ENCODE measurements around the gene BRD4.

The BRD4 gene

GRCh38 chr19:15231271-15231670 is 101.1 kb downstream of the BRD4 start:
- H3K4me3 ChIP-seq (ENCODE audit: insufficient read depth, low read depth, low read length), result peak overlapping the region; percentile 30

DNA sequence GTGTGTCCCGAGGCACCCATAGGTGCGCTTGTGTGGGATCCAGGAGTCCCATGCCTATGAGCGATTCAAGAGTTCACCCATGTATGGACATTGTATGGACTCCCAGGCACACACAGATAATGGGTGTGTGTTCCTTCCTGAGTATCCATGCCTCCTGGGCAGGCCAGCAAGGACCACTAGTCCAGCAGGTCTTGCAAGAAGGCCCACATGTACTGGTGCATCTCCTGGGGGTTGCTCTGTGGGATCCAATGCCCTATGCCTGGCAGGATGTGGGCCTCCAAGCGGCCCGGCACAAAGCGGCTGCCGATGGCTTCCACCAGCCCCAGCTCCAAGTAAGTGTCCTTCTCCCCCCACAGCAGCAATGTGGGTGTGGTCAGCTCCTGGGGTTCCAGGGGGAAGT is 105.1 kb downstream of the BRD4 start:
- H3K36me3 ChIP-seq (ENCODE audit: control insufficient read depth, insufficient read depth, low read length), result no peaks in the 10 kb centered on the region
- 94 to 95% methylated on average over 7 of the region's 7 CpGs for WGBS, 2 experiments
- no peaks in the 10 kb centered on the region for H3K9me3 ChIP-seq (ENCODE audit: control insufficient read depth, low read length)
- peaks cover 12% of the 10 kb centered on the region for H3K27me3 ChIP-seq (ENCODE audit: control insufficient read depth, insufficient read depth, low read length, poor library complexity, severe bottlenecking)
- no peak overlapping the region for H3K27ac ChIP-seq (ENCODE audit: insufficient read depth, low read depth, low read length, poor library complexity, severe bottlenecking)
- H3K4me3 ChIP-seq (ENCODE audit: insufficient read depth, low read depth, low read length), result no peak overlapping the region
- no peaks in the 10 kb centered on the region for H3K4me1 ChIP-seq (ENCODE audit: control insufficient read depth, insufficient read depth, low read length)

More at GRCh38 chr19:15231271-15231670, 101.1 kb downstream of the BRD4 start:
- 94 to 97% methylated on average over 10 of the region's 10 CpGs for WGBS, 2 experiments
- peaks cover 19% of the 10 kb centered on the region for H3K27me3 ChIP-seq (ENCODE audit: control insufficient read depth, insufficient read depth, low read length, poor library complexity, severe bottlenecking)
- H3K36me3 ChIP-seq (ENCODE audit: control insufficient read depth, insufficient read depth, low read length), result peaks cover under 1% of the 10 kb centered on the region
- H3K4me1 ChIP-seq (ENCODE audit: control insufficient read depth, insufficient read depth, low read length), result no peaks in the 10 kb centered on the region
- H3K9me3 ChIP-seq (ENCODE audit: control insufficient read depth, low read length), result no peaks in the 10 kb centered on the region
- no peak overlapping the region for H3K27ac ChIP-seq (ENCODE audit: insufficient read depth, low read depth, low read length, poor library complexity, severe bottlenecking)

GRCh38 chr19:15225760-15226159 is 106.6 kb downstream of the BRD4 start:
- H3K27me3 ChIP-seq (ENCODE audit: control insufficient read depth, insufficient read depth, low read length, poor library complexity, severe bottlenecking), result no peaks in the 10 kb centered on the region
- no peak overlapping the region for H3K27ac ChIP-seq (ENCODE audit: insufficient read depth, low read depth, low read length, poor library complexity, severe bottlenecking)
- no peak overlapping the region for H3K4me3 ChIP-seq (ENCODE audit: insufficient read depth, low read depth, low read length)
- no peaks in the 10 kb centered on the region for H3K9me3 ChIP-seq (ENCODE audit: control insufficient read depth, low read length)
- H3K4me1 ChIP-seq (ENCODE audit: control insufficient read depth, insufficient read depth, low read length), result no peaks in the 10 kb centered on the region
- H3K36me3 ChIP-seq (ENCODE audit: control insufficient read depth, insufficient read depth, low read length), result no peaks in the 10 kb centered on the region
- 88 to 89% methylated on average over 7 of the region's 7 CpGs for WGBS, 2 experiments

DNA sequence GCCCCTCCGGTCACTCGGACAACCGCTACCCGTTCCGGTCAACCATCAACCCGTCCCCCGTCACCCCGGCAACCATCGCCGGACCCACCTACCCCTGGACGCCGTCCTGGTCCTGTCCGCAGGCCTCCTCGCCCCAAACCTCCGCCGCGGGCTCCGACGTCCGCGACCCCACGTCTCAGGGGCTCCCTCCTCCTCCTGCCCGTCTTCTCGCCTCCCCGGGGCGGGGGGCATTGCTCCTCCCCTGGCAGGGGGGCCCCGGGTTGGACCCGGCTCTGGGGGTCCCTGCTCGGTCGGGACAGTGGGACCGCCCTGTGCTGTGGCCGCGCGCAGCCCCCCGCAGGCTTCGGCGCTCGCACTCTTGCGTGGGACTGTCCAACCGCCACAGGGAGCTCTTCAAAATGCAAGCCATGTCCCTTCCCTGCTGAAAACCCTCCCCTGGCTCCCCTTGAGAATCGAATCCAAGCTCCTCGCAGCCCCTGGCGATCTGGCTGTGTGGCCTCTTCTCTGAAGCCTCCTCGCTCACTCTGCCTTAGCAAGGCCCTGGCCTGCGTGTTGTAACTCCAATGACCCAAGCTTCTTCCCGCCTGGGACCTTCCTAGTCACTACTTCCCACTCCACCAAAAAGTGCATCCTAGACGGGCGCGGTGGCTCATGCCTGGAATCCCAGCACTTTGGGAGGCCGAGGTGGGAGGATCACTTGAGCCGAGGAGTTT is 108.5 kb downstream of the BRD4 start:
- 13 to 14% methylated on average over 51 of the region's 51 CpGs for WGBS, 2 experiments
- Histone ChIP-seq H3K27me3 (ENCODE audit: control insufficient read depth, insufficient read depth, low read length, poor library complexity, severe bottlenecking) (no peaks in the 10 kb centered on the region), H3K4me3 (ENCODE audit: insufficient read depth, low read depth, low read length) (peak overlapping the region; percentile 50), H3K4me1 (ENCODE audit: control insufficient read depth, insufficient read depth, low read length) (no peaks in the 10 kb centered on the region), H3K36me3 (ENCODE audit: control insufficient read depth, insufficient read depth, low read length) (no peaks in the 10 kb centered on the region), H3K9me3 (ENCODE audit: control insufficient read depth, low read length) (no peaks in the 10 kb centered on the region), H3K27ac (ENCODE audit: insufficient read depth, low read depth, low read length, poor library complexity, severe bottlenecking) (peak overlapping the region; percentile 69)

DNA sequence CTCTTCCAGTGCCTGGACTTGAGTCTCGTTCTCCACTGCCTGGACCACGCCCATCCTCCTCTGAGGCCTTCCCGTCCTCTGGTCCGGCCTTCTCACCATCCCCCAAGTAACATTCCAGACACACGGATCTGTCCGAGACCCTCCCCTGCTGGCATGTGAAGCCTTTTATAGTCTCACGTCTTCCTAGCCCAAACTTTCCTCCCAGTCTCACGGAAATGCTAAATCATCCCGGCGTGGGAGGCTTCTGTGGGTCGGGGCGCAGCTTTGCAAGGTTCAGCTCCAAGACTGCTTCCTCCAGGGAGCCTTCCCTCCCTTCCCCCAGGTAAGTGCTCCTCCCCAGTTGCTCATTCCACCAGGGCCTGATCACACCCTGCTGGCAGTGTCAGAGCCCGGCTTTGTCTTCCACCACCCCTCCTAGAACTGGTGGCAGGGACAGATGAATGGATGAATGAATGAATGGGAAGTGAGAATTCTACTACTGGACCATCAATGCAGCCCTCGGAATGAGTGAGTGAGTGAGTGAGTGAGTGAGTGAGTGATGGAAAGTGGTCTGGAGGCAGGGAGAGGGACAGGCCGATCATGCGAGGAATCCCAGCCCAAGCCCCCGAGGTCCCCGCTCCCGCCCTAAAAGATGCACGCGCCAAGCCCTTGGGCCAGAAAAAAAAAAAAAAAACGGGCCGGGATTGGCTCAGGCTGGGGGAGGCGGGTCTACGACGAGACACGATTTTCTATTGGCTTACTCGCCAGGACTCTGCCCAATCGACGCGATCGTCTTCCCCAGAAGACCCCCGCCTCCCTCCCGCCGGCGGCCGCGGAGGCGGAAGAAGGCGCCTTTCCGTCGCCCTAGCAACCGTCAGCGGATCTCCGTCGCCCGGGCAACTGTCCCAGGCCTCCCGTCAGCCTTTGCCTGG is 109.3 kb downstream of the BRD4 start:
- H3K4me1 ChIP-seq (ENCODE audit: control insufficient read depth, insufficient read depth, low read length), result no peaks in the 10 kb centered on the region
- H3K9me3 ChIP-seq (ENCODE audit: control insufficient read depth, low read length), result no peaks in the 10 kb centered on the region
- 0 to 1% methylated on average over 48 of the region's 48 CpGs for WGBS, 2 experiments
- H3K36me3 ChIP-seq (ENCODE audit: control insufficient read depth, insufficient read depth, low read length), result no peaks in the 10 kb centered on the region
- H3K4me3 ChIP-seq (ENCODE audit: insufficient read depth, low read depth, low read length), result peak overlapping the region; percentile 50
- H3K27me3 ChIP-seq (ENCODE audit: control insufficient read depth, insufficient read depth, low read length, poor library complexity, severe bottlenecking), result no peaks in the 10 kb centered on the region
- H3K27ac ChIP-seq (ENCODE audit: insufficient read depth, low read depth, low read length, poor library complexity, severe bottlenecking), result peak overlapping the region; percentile 96

DNA sequence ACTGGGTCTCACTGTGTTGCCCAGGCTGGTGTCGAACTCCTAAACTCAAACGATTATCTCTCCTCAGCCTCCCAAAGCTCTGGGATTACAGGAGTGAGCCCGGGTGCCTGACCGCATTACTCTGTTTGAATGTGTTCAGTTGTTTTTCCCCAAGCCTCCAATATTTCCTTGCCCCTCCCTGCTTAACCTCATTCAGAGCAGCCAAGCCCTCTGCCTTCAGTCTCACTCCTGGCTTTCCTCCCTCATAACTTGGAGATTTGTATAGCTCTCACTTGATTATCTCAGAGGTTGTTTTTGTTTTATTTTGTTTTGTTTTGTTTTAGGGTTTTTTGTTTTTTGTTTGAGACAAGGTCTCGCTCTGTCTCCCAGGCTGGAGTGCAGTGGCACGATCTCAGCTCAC is 111.5 kb downstream of the BRD4 start:
- no peaks in the 10 kb centered on the region for H3K27me3 ChIP-seq (ENCODE audit: control insufficient read depth, insufficient read depth, low read length, poor library complexity, severe bottlenecking)
- WGBS, 2 experiments, result 93 to 97% methylated on average over 6 of the region's 6 CpGs
- no peaks in the 10 kb centered on the region for H3K4me1 ChIP-seq (ENCODE audit: control insufficient read depth, insufficient read depth, low read length)
- no peak overlapping the region for H3K4me3 ChIP-seq (ENCODE audit: insufficient read depth, low read depth, low read length)
- no peaks in the 10 kb centered on the region for H3K36me3 ChIP-seq (ENCODE audit: control insufficient read depth, insufficient read depth, low read length)
- H3K9me3 ChIP-seq (ENCODE audit: control insufficient read depth, low read length), result no peaks in the 10 kb centered on the region
- no peak overlapping the region for H3K27ac ChIP-seq (ENCODE audit: insufficient read depth, low read depth, low read length, poor library complexity, severe bottlenecking)

GRCh38 chr19:15218501-15218900 is 113.8 kb downstream of the BRD4 start:
- no peaks in the 10 kb centered on the region for H3K36me3 ChIP-seq (ENCODE audit: control insufficient read depth, insufficient read depth, low read length)
- H3K9me3 ChIP-seq (ENCODE audit: control insufficient read depth, low read length), result no peaks in the 10 kb centered on the region
- H3K27ac ChIP-seq (ENCODE audit: insufficient read depth, low read depth, low read length, poor library complexity, severe bottlenecking), result no peak overlapping the region
- no peaks in the 10 kb centered on the region for H3K27me3 ChIP-seq (ENCODE audit: control insufficient read depth, insufficient read depth, low read length, poor library complexity, severe bottlenecking)
- H3K4me3 ChIP-seq (ENCODE audit: insufficient read depth, low read depth, low read length), result no peak overlapping the region
- H3K4me1 ChIP-seq (ENCODE audit: control insufficient read depth, insufficient read depth, low read length), result no peaks in the 10 kb centered on the region
- 90 to 91% methylated on average over 7 of the region's 7 CpGs for WGBS, 2 experiments

- H3K4me3 ChIP-seq (ENCODE audit: insufficient read depth, low read depth, low read length), result no peak overlapping the region
- no peaks in the 10 kb centered on the region for H3K36me3 ChIP-seq (ENCODE audit: control insufficient read depth, insufficient read depth, low read length)
- H3K4me1 ChIP-seq (ENCODE audit: control insufficient read depth, insufficient read depth, low read length), result no peaks in the 10 kb centered on the region
- no peaks in the 10 kb centered on the region for H3K27me3 ChIP-seq (ENCODE audit: control insufficient read depth, insufficient read depth, low read length, poor library complexity, severe bottlenecking)
- H3K9me3 ChIP-seq (ENCODE audit: control insufficient read depth, low read length), result no peaks in the 10 kb centered on the region
- WGBS, 2 experiments, result 87 to 89% methylated on average over 7 of the region's 7 CpGs
- H3K27ac ChIP-seq (ENCODE audit: insufficient read depth, low read depth, low read length, poor library complexity, severe bottlenecking), result no peak overlapping the region
Measured at GRCh38 chr19:15216363-15216762, 116.0 kb downstream of the BRD4 start.

DNA sequence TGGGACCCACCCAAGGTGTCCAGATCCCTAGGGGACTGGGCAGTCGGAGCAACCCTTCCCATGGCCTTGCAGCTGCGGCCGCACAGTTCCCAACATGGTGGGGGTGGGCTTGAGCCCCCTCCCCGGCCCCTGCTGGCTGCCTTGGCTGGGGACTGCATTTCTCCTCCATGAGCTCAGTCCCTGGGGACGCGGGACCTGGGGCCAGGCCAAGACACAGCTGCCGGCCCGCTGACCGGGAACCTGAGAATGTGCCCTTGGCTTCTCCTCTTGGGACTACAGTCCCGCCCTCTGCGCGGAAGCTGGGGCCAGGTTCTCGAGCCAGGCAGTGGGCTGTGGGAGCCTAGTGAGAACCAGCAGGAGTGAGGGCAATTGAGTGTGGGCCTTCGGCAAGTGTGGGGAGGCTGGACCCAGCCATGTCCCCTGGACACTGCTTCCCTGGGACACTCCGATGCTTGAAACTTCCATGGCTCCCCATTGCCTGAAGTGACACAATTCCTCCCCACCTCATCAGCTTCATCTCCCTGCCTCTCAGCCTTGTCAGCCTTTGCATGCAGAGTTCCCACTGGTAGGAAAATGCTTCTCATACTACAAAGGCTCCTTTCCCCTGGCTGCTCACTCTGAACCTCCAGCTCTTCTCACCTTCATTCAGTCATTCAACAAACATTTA is 118.5 kb downstream of the BRD4 start:
- H3K36me3 ChIP-seq (ENCODE audit: control insufficient read depth, insufficient read depth, low read length), result no peaks in the 10 kb centered on the region
- no peaks in the 10 kb centered on the region for H3K9me3 ChIP-seq (ENCODE audit: control insufficient read depth, low read length)
- whole genome bisulfite sequencing, 2 experiments, result 90 to 94% methylated on average over 15 of the region's 15 CpGs
- no peaks in the 10 kb centered on the region for H3K4me1 ChIP-seq (ENCODE audit: control insufficient read depth, insufficient read depth, low read length)
- no peak overlapping the region for H3K4me3 ChIP-seq (ENCODE audit: insufficient read depth, low read depth, low read length)
- no peak overlapping the region for H3K27ac ChIP-seq (ENCODE audit: insufficient read depth, low read depth, low read length, poor library complexity, severe bottlenecking)
- no peaks in the 10 kb centered on the region for H3K27me3 ChIP-seq (ENCODE audit: control insufficient read depth, insufficient read depth, low read length, poor library complexity, severe bottlenecking)

DNA sequence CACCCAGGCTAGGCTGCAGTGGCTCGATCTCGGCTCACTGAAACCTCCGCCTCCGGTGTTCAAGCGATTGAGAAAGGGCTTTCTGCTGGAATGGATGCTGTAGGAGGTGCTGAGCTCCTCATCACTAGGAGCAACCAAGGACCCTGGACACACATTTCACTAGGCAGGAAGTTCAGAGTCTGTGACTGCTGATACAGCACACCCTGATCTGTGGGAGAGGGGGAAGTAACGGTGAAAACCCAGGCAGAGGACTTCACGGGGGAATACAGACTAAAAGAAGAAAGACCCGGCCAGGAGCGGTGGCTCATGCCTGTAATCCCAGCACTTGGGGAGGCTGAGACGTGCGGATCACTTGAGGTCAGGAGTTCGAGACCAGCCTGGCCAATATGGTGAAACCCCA is 119.6 kb downstream of the BRD4 start:
- no peak overlapping the region for H3K27ac ChIP-seq (ENCODE audit: insufficient read depth, low read depth, low read length, poor library complexity, severe bottlenecking)
- no peaks in the 10 kb centered on the region for H3K27me3 ChIP-seq (ENCODE audit: control insufficient read depth, insufficient read depth, low read length, poor library complexity, severe bottlenecking)
- WGBS, 2 experiments, result 90 to 95% methylated on average over 12 of the region's 12 CpGs
- H3K4me1 ChIP-seq (ENCODE audit: control insufficient read depth, insufficient read depth, low read length), result no peaks in the 10 kb centered on the region
- H3K36me3 ChIP-seq (ENCODE audit: control insufficient read depth, insufficient read depth, low read length), result no peaks in the 10 kb centered on the region
- H3K4me3 ChIP-seq (ENCODE audit: insufficient read depth, low read depth, low read length), result no peak overlapping the region
- no peaks in the 10 kb centered on the region for H3K9me3 ChIP-seq (ENCODE audit: control insufficient read depth, low read length)
